Measurements from ENCODE around the gene CSNK1G2.
A peak's percentile ranks its signal among the peaks of the same experiment; 100 is the strongest.

The CSNK1G2 gene

GRCh38 chr19:2018752-2019151 is 77.8 kb downstream of the CSNK1G2 start:
- Histone ChIP-seq H3K23ac (ENCODE audit: low read length) (no peak overlapping the region), H2BK120ac (ENCODE audit: insufficient read depth, low read length, poor library complexity) (no peak overlapping the region), H2BK12ac (ENCODE audit: low read length) (no peak overlapping the region), H3K27ac (ENCODE audit: low read depth, low read length) (no peak overlapping the region), H4K91ac (ENCODE audit: low read depth, low read length) (no peak overlapping the region), H4K8ac (ENCODE audit: low read depth, low read length) (no peak overlapping the region), H4K12ac (ENCODE audit: low read depth, low read length) (no peak overlapping the region), H2BK5ac (ENCODE audit: low read depth, low read length, poor library complexity) (no peak overlapping the region), H3K18ac (ENCODE audit: low read length) (no peak overlapping the region), H3K14ac (ENCODE audit: low read length) (no peak overlapping the region), H3K4ac (ENCODE audit: low read depth, low read length) (no peak overlapping the region), H3K79me2 (ENCODE audit: control insufficient read depth, insufficient read depth, low read length, poor library complexity) (peaks cover 4% of the 10 kb centered on the region), H3K9ac (ENCODE audit: low read length) (no peak overlapping the region), H3K4me3 (ENCODE audit: low read depth, low read length) (no peak overlapping the region), H2AK5ac (ENCODE audit: low read length) (no peak overlapping the region), H2AFZ (ENCODE audit: insufficient read depth, low read length, poor library complexity) (no peak overlapping the region), H3K79me1 (ENCODE audit: low read length) (peaks cover 3% of the 10 kb centered on the region), H3K4me2 (ENCODE audit: low read length) (no peak overlapping the region), H3K36me3 (ENCODE audit: control insufficient read depth in 1 of 2, insufficient read depth in 2 of 2, low read length in 2 of 2) (no peaks in the 10 kb centered on the region), H3K9me3 (ENCODE audit: insufficient read depth, low read depth, low read length) (peaks cover 6% of the 10 kb centered on the region), H3K4me1 (ENCODE audit: control insufficient read depth in 1 of 2, insufficient read depth in 2 of 2, low read length in 2 of 2) (peaks cover 10 to 11% of the 10 kb centered on the region in 2 experiments), H3K27me3 (ENCODE audit: insufficient read depth, low read length) (no peaks in the 10 kb centered on the region)
- no CpG with 5 or more reads among the region's 13 CpGs for WGBS (ENCODE audit: extremely low coverage, insufficient coverage, insufficient read length)
- no peak for DNase-seq

DNA sequence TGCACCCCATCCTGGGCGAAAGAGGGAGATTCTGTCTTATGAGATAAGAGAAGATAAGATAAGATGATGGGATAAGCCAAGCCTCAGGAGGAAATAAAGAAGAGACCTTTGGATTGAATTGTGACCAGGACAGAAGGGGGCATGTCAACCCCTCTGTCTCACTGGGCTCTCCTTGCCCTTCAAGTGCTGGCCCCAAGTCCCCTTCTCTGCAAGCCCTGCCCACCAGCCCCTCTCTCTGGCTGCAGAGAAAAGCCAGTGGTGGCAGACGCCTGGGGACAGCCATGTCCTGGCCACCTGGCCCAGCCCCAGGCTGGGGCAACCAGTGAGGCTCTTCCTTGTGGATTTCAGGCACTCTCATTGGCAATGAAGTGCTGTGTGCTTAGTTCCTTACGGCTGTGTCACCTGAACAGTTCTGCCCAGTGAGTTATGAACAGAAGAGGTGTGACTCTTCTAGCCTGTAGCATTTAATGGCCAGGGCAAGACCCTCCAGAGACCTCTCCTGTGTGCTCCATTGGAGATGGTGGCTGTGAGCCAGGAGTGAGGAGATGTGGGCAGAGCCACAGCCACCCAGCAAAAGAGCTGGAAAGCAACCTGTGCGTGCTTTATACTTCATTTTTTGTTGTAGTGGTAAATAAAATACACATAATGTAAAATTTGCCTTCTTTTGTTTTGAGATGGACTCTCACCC is 80.6 kb downstream of the CSNK1G2 start:
- H3K9me3 ChIP-seq (ENCODE audit: insufficient read depth, low read depth, low read length): peaks cover 5% of the 10 kb centered on the region
- peak in 1 of 2 donors; percentile 31 for DNase-seq
- no peak overlapping the region for H2AK5ac ChIP-seq (ENCODE audit: low read length)
- H3K4me2 ChIP-seq (ENCODE audit: low read length): no peak overlapping the region
- no peak overlapping the region for H3K4me3 ChIP-seq (ENCODE audit: low read depth, low read length)
- no peak overlapping the region for H4K12ac ChIP-seq (ENCODE audit: low read depth, low read length)
- H3K27ac ChIP-seq (ENCODE audit: low read depth, low read length): no peak overlapping the region
- no peak overlapping the region for H3K9ac ChIP-seq (ENCODE audit: low read length)
- no peaks in the 10 kb centered on the region for H3K27me3 ChIP-seq (ENCODE audit: insufficient read depth, low read length)
- no peaks in the 10 kb centered on the region for H3K36me3 ChIP-seq (ENCODE audit: control insufficient read depth in 1 of 2, insufficient read depth in 2 of 2, low read length in 2 of 2)
- H4K91ac ChIP-seq (ENCODE audit: low read depth, low read length): no peak overlapping the region
- no peak overlapping the region for H4K8ac ChIP-seq (ENCODE audit: low read depth, low read length)
- no peak overlapping the region for H2AFZ ChIP-seq (ENCODE audit: insufficient read depth, low read length, poor library complexity)
- no peak overlapping the region for H3K18ac ChIP-seq (ENCODE audit: low read length)
- no peak overlapping the region for H2BK120ac ChIP-seq (ENCODE audit: insufficient read depth, low read length, poor library complexity)
- no peak overlapping the region for H3K14ac ChIP-seq (ENCODE audit: low read length)
- WGBS (ENCODE audit: extremely low coverage, insufficient coverage, insufficient read length): no CpG with 5 or more reads among the region's 4 CpGs
- no peak overlapping the region for H2BK5ac ChIP-seq (ENCODE audit: low read depth, low read length, poor library complexity)
- H2BK12ac ChIP-seq (ENCODE audit: low read length): no peak overlapping the region
- no peaks in the 10 kb centered on the region for H3K4me1 ChIP-seq (ENCODE audit: control insufficient read depth in 1 of 2, insufficient read depth in 2 of 2, low read length in 2 of 2)
- H3K79me1 ChIP-seq (ENCODE audit: low read length): no peaks in the 10 kb centered on the region
- H3K79me2 ChIP-seq (ENCODE audit: control insufficient read depth, insufficient read depth, low read length, poor library complexity): no peaks in the 10 kb centered on the region
- no peak overlapping the region for H3K4ac ChIP-seq (ENCODE audit: low read depth, low read length)
- H3K23ac ChIP-seq (ENCODE audit: low read length): no peak overlapping the region

GRCh38 chr19:2022289-2022688 is 81.3 kb downstream of the CSNK1G2 start:
- H3K79me2 ChIP-seq (ENCODE audit: control insufficient read depth, insufficient read depth, low read length, poor library complexity): no peaks in the 10 kb centered on the region
- H3K27ac ChIP-seq (ENCODE audit: low read depth, low read length): no peak overlapping the region
- H3K4me1 ChIP-seq (ENCODE audit: control insufficient read depth in 1 of 2, insufficient read depth in 2 of 2, low read length in 2 of 2): no peaks in the 10 kb centered on the region

GRCh38 chr19:2026770-2027169 is 85.8 kb downstream of the CSNK1G2 start:
- Histone ChIP-seq H2AK5ac (ENCODE audit: low read length) (no peak overlapping the region), H3K18ac (ENCODE audit: low read length) (no peak overlapping the region), H4K12ac (ENCODE audit: low read depth, low read length) (no peak overlapping the region), H3K4me3 (ENCODE audit: low read depth, low read length) (no peak overlapping the region), H3K79me1 (ENCODE audit: low read length) (peaks cover 2% of the 10 kb centered on the region), H2BK120ac (ENCODE audit: insufficient read depth, low read length, poor library complexity) (no peak overlapping the region), H3K36me3 (ENCODE audit: control insufficient read depth in 1 of 2, insufficient read depth in 2 of 2, low read length in 2 of 2) (no peaks in the 10 kb centered on the region), H3K4me1 (ENCODE audit: control insufficient read depth in 1 of 2, insufficient read depth in 2 of 2, low read length in 2 of 2) (peaks cover 0 to 3% of the 10 kb centered on the region in 2 experiments), H2BK12ac (ENCODE audit: low read length) (no peak overlapping the region), H3K4me2 (ENCODE audit: low read length) (no peak overlapping the region), H3K4ac (ENCODE audit: low read depth, low read length) (no peak overlapping the region), H4K8ac (ENCODE audit: low read depth, low read length) (no peak overlapping the region), H3K79me2 (ENCODE audit: control insufficient read depth, insufficient read depth, low read length, poor library complexity) (no peaks in the 10 kb centered on the region), H4K91ac (ENCODE audit: low read depth, low read length) (no peak overlapping the region), H2BK5ac (ENCODE audit: low read depth, low read length, poor library complexity) (no peak overlapping the region), H3K27ac (ENCODE audit: low read depth, low read length) (no peak overlapping the region), H3K27me3 (ENCODE audit: insufficient read depth, low read length) (no peaks in the 10 kb centered on the region), H3K9ac (ENCODE audit: low read length) (no peak overlapping the region), H3K9me3 (ENCODE audit: insufficient read depth, low read depth, low read length) (peaks cover 7% of the 10 kb centered on the region), H2AFZ (ENCODE audit: insufficient read depth, low read length, poor library complexity) (no peak overlapping the region), H3K14ac (ENCODE audit: low read length) (no peak overlapping the region), H3K23ac (ENCODE audit: low read length) (no peak overlapping the region)
- DNase-seq: no peak
- WGBS (ENCODE audit: extremely low coverage, insufficient coverage, insufficient read length): no CpG with 5 or more reads among the region's 10 CpGs

More at GRCh38 chr19:2022289-2022688, 81.3 kb downstream of the CSNK1G2 start:
- DNase-seq: no peak
- Histone ChIP-seq H3K14ac (ENCODE audit: low read length) (no peak overlapping the region), H3K36me3 (ENCODE audit: control insufficient read depth in 1 of 2, insufficient read depth in 2 of 2, low read length in 2 of 2) (no peaks in the 10 kb centered on the region), H3K27me3 (ENCODE audit: insufficient read depth, low read length) (no peaks in the 10 kb centered on the region), H2BK12ac (ENCODE audit: low read length) (no peak overlapping the region), H2AK5ac (ENCODE audit: low read length) (no peak overlapping the region), H2AFZ (ENCODE audit: insufficient read depth, low read length, poor library complexity) (no peak overlapping the region), H3K18ac (ENCODE audit: low read length) (no peak overlapping the region), H3K79me1 (ENCODE audit: low read length) (no peaks in the 10 kb centered on the region), H3K4ac (ENCODE audit: low read depth, low read length) (no peak overlapping the region), H4K12ac (ENCODE audit: low read depth, low read length) (no peak overlapping the region), H4K91ac (ENCODE audit: low read depth, low read length) (no peak overlapping the region), H3K4me2 (ENCODE audit: low read length) (no peak overlapping the region), H2BK5ac (ENCODE audit: low read depth, low read length, poor library complexity) (no peak overlapping the region), H3K4me3 (ENCODE audit: low read depth, low read length) (no peak overlapping the region), H4K8ac (ENCODE audit: low read depth, low read length) (no peak overlapping the region), H3K9me3 (ENCODE audit: insufficient read depth, low read depth, low read length) (peaks cover 5% of the 10 kb centered on the region), H3K23ac (ENCODE audit: low read length) (no peak overlapping the region), H2BK120ac (ENCODE audit: insufficient read depth, low read length, poor library complexity) (no peak overlapping the region), H3K9ac (ENCODE audit: low read length) (no peak overlapping the region)
- no CpG with 5 or more reads among the region's 2 CpGs for WGBS (ENCODE audit: extremely low coverage, insufficient coverage, insufficient read length)
